C4-2B (cell line): ENCODE results near the gene RNF144B.

ENCODE experiments used
- ZFX ChIP-seq: fragments of 450-650 bp; IDR thresholded peaks from 2 replicates; pipeline ENCODE4 v1.6.1; 2017
- TF ChIP-seq, protein P1 (sequence below): fragments of 450-650 bp; conservative IDR thresholded peaks from 2 replicates; pipeline ENCODE4 v1.5.1; 2017; ENCODE audit warnings: mild to moderate bottlenecking

DNA sequence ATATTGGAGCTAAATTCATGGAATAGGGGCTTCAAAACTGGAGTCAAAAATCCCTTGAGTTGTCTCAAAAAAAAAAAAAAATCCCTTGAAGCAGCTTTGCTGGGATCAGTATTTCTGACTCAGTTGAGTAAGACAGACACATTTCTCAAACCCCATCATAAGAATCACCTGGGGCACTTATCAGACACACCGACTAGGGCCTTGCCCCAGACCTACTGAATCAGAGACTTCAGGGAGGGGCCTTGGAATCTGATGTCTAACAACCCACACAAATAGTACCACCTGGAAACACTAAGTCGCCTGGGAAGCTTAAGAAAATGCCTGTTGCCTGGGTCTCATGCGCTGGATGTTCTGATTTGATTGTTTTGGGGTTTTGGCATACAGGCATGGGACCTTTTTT is 44.9 kb upstream of the RNF144B start:
- TF ChIP-seq, protein P1, sequence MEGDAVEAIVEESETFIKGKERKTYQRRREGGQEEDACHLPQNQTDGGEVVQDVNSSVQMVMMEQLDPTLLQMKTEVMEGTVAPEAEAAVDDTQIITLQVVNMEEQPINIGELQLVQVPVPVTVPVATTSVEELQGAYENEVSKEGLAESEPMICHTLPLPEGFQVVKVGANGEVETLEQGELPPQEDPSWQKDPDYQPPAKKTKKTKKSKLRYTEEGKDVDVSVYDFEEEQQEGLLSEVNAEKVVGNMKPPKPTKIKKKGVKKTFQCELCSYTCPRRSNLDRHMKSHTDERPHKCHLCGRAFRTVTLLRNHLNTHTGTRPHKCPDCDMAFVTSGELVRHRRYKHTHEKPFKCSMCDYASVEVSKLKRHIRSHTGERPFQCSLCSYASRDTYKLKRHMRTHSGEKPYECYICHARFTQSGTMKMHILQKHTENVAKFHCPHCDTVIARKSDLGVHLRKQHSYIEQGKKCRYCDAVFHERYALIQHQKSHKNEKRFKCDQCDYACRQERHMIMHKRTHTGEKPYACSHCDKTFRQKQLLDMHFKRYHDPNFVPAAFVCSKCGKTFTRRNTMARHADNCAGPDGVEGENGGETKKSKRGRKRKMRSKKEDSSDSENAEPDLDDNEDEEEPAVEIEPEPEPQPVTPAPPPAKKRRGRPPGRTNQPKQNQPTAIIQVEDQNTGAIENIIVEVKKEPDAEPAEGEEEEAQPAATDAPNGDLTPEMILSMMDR = no peak
- no peak for TF ChIP-seq ZFX
